Osteoblast (primary cell): ENCODE measurements around the gene PBX3. TPM values are rescaled to one million over a fixed set of nuclear protein-coding genes. Genes with fewer than 3 reads are reported as not detected.
A peak's percentile ranks its signal among the peaks of the same experiment; 100 is the strongest.

Experiments
- DNase-seq: peaks from one replicate; pipeline ENCODE4 v3.0.0; 2011; ENCODE audit warnings: low spot score, mixed read lengths; ENCODE audit not compliant: insufficient read length; ENCODE audit errors: missing footprints
- H2AFZ ChIP-seq: 2 replicates; pipeline ENCODE4 v1.6.0; 2011; ENCODE audit warnings: mild to moderate bottlenecking, low read length
- H3K27ac ChIP-seq: 2 replicates; pipeline ENCODE4 v1.5.1; 2011; ENCODE audit warnings: mild to moderate bottlenecking, low read depth, low read length, moderate library complexity
- H3K27me3 ChIP-seq: 2 replicates; pipeline ENCODE4 v1.6.0; 2012; ENCODE audit warnings: mild to moderate bottlenecking, control low read depth, inconsistent platforms, low read length, moderate library complexity; ENCODE audit not compliant: insufficient read depth
- H3K36me3 ChIP-seq: 2 replicates; pipeline ENCODE4 v1.5.1; 2011; ENCODE audit warnings: mild to moderate bottlenecking, low read length, control low read depth, moderate library complexity; ENCODE audit not compliant: insufficient read depth
- H3K4me1 ChIP-seq: 2 replicates; pipeline ENCODE4 v1.5.1; 2011; ENCODE audit warnings: mild to moderate bottlenecking, low read length, control low read depth, moderate library complexity; ENCODE audit not compliant: insufficient read depth
- H3K4me2 ChIP-seq: 2 replicates; pipeline ENCODE4 v1.6.0; 2011; ENCODE audit warnings: mild to moderate bottlenecking, low read length; ENCODE audit not compliant: insufficient read depth
- H3K4me3 ChIP-seq: fragments of 200-600 bp; sonication (generic); 3 replicates; pipeline ENCODE4 v1.5.1; 2012; ENCODE audit warnings: mild to moderate bottlenecking, low read length, inconsistent platforms; ENCODE audit not compliant: insufficient read depth
- H3K79me2 ChIP-seq: 2 replicates; pipeline ENCODE4 v1.6.0; 2012; ENCODE audit warnings: mild to moderate bottlenecking, low read length, control low read depth, inconsistent platforms; ENCODE audit not compliant: insufficient read depth
- H3K9me3 ChIP-seq: 2 replicates; pipeline ENCODE4 v1.5.1; 2011; ENCODE audit warnings: low read depth, low read length, control low read depth
- H4K20me1 ChIP-seq: 2 replicates; pipeline ENCODE4 v1.6.0; 2012; ENCODE audit warnings: mild to moderate bottlenecking, low read length, control low read depth; ENCODE audit not compliant: insufficient read depth
- CTCF ChIP-seq: IDR thresholded peaks from 2 replicates; pipeline ENCODE4 v1.5.1; 2011; ENCODE audit warnings: mild to moderate bottlenecking, low read depth, low read length, moderate library complexity; ENCODE audit errors: extremely low read depth
- total RNA-seq: library from RNA; depleted of rRNA; stranded (reverse); fragments of >200 nt; gene quantifications from 2 replicates; pipeline ENCODE4 v1.2.3, GENCODE V29; 2012

PBX3 gene
- total RNA-seq, 1 donor, result 34.7 TPM

DNA sequence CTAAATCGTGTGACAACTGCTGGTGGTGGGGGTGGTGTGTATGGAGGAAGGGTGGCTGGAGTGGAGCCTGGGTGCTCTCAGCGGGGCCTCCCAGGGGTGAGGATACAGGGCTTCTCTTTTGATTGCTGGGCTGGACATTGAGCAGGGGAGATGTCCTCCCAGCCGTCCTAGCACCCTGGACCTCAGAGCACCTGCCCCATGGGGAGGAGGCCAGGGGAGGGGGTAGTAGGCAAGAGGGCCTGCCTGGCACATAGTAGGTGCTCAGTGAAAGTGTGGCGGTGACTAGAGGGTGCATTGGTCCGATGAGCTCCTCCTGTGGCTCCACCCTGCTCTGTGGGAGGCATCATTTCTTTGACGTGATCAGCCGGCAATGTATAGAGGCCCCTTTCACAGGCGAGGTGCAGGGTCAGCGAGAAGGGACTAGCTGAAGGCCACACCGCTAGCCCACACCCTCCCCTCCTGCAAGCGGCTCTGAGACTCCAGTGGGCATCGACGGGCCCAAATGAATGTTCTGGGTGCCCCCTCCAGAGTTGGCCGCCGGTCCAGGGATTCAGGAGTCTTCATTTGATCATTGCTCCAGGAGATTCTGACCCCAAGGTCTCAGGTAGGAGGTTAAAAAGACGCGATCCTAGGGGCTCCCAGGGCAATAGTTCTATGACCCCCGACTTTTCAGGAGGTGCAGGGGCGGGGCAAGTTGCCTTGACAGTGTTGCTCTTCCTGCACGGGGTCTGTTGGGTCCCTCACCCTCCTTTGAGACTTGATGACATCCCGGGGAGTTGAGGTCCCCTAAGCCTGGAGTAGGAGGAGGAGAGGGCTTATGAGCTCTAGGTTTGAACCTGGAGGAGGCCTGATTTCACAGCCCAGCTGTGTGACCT lies 255.5 kb downstream of the PBX3 start:
- Histone ChIP-seq H3K4me1 (no peaks in the 10 kb centered on the region), H3K4me2 (no peak overlapping the region), H3K79me2 (no peaks in the 10 kb centered on the region), H3K27ac (no peak overlapping the region), H2AFZ (no peak overlapping the region), H3K4me3 (no peak overlapping the region), H3K9me3 (no peaks in the 10 kb centered on the region), H3K36me3 (no peaks in the 10 kb centered on the region), H4K20me1 (no peaks in the 10 kb centered on the region), H3K27me3 (no peaks in the 10 kb centered on the region)
- TF ChIP-seq CTCF, result no peak
- DNase-seq, result peak; percentile 53

DNA sequence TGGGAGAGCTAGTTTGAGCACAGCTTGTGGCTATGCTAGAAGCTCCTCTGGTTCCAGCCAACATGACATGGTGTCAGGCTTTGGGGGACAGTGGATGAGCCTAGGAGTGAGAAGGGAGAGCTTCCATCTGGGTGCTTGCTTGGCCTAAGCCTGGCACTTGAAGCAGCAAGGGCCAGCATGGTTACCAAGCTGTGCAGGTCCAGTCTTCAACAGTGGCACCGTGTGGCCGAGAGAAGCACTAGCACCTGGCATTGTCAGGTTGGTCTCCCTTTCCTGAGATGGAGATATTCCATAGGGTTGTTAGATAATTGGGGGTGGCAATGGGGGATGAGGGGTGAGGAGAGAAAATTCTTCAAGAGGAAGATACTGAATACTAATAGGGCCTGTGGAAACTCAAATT lies 261.9 kb downstream of the PBX3 start:
- Histone ChIP-seq H3K4me1 (no peaks in the 10 kb centered on the region), H3K4me2 (no peak overlapping the region), H2AFZ (no peak overlapping the region), H4K20me1 (no peaks in the 10 kb centered on the region), H3K79me2 (no peaks in the 10 kb centered on the region), H3K36me3 (no peaks in the 10 kb centered on the region), H3K27ac (no peak overlapping the region), H3K9me3 (no peaks in the 10 kb centered on the region), H3K4me3 (no peak overlapping the region), H3K27me3 (no peaks in the 10 kb centered on the region)
- peak; percentile 24 for TF ChIP-seq CTCF
- DNase-seq, result no peak

- H3K27ac ChIP-seq, result no peak overlapping the region
- H4K20me1 ChIP-seq, result no peaks in the 10 kb centered on the region
- no peak overlapping the region for H3K4me3 ChIP-seq
- no peaks in the 10 kb centered on the region for H3K36me3 ChIP-seq
- H3K27me3 ChIP-seq, result no peaks in the 10 kb centered on the region
- H3K4me1 ChIP-seq, result no peaks in the 10 kb centered on the region
- H3K79me2 ChIP-seq, result no peaks in the 10 kb centered on the region
- H3K9me3 ChIP-seq, result no peaks in the 10 kb centered on the region
- H2AFZ ChIP-seq, result no peak overlapping the region
- no peak for TF ChIP-seq CTCF
- peak; percentile 27 for DNase-seq
- no peak overlapping the region for H3K4me2 ChIP-seq
Observed at GRCh38 chr9:126014726-126015125, 267.6 kb downstream of the PBX3 start.

GRCh38 chr9:126015424-126015823 lies 268.3 kb downstream of the PBX3 start:
- no peaks in the 10 kb centered on the region for H3K27me3 ChIP-seq
- DNase-seq, result peak; percentile 14
- H3K36me3 ChIP-seq, result no peaks in the 10 kb centered on the region
- no peaks in the 10 kb centered on the region for H3K9me3 ChIP-seq
- H3K4me3 ChIP-seq, result no peak overlapping the region
- no peak overlapping the region for H3K4me2 ChIP-seq
- no peak for TF ChIP-seq CTCF
- no peak overlapping the region for H3K27ac ChIP-seq
- no peaks in the 10 kb centered on the region for H3K79me2 ChIP-seq
- no peaks in the 10 kb centered on the region for H4K20me1 ChIP-seq
- no peaks in the 10 kb centered on the region for H3K4me1 ChIP-seq
- no peak overlapping the region for H2AFZ ChIP-seq
